PFSK-1 (cell line): ENCODE data around the gene DLGAP4.

Experiments used
- POLR2AphosphoS5 ChIP-seq: IDR thresholded peaks from 2 replicates; pipeline ENCODE4 v1.6.1; 2012; ENCODE audit warnings: low read depth, mild to moderate bottlenecking, control low read depth, low read length, moderate library complexity
- TAF1 ChIP-seq: IDR thresholded peaks from 2 replicates; pipeline ENCODE4 v1.6.1; 2012; ENCODE audit warnings: low read length, control low read depth, borderline replicate concordance; ENCODE audit not compliant: insufficient read depth

DNA sequence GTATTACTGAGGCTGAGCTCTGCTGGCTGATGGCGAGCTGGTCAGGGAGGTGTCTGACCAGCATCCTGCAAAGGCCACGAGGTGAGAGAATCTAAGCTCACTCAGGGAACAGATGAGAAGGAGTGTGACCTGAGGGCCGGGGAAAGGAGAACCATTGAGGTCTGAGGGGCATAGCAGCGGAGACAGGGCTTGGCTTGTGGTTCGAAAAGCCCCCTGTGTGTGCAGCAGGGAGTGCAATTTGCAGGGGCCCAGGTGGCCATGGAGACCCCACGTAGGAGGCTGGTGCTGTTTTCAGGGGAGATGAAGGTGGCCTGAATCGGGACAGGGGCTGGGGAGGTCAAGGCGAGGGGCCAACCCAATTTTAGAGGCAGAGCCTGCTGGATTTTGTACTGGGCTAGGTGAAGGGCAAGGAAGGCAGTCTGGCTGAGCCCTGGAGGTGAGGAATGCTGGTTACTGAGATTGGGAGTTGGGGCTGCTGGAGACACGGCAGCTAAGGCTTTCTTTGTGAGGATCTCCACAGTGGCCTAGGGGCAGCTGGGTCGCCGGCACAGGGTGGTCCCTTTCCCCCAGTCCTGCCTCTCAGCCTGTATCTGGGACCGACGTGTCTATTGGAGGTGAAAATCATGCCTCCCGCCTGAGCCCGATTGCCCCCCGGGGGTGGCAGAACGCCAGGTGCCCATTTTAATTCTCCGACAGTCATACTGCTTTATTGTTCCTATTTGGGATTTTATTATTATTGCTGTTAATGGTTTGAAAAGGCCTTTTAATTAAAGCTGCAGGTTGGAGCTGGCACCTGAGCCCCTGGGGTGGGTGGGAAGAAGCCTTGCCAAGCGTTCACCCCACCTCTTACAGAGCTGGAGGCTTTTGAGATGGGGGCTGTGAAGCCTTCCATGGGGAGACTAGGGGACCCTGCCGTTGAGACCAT, 28.4 kb downstream of the DLGAP4 start:
- no peak for TF ChIP-seq POLR2AphosphoS5
- no peak for TF ChIP-seq TAF1
